ENCODE data around the gene ANXA3. TPM values are rescaled to one million over a fixed set of nuclear protein-coding genes. Genes with fewer than 3 reads are reported as not detected.

ANXA3 gene
- total RNA-seq, 2 donors from 2014 or later = 17.9 to 24.0 TPM

DNA sequence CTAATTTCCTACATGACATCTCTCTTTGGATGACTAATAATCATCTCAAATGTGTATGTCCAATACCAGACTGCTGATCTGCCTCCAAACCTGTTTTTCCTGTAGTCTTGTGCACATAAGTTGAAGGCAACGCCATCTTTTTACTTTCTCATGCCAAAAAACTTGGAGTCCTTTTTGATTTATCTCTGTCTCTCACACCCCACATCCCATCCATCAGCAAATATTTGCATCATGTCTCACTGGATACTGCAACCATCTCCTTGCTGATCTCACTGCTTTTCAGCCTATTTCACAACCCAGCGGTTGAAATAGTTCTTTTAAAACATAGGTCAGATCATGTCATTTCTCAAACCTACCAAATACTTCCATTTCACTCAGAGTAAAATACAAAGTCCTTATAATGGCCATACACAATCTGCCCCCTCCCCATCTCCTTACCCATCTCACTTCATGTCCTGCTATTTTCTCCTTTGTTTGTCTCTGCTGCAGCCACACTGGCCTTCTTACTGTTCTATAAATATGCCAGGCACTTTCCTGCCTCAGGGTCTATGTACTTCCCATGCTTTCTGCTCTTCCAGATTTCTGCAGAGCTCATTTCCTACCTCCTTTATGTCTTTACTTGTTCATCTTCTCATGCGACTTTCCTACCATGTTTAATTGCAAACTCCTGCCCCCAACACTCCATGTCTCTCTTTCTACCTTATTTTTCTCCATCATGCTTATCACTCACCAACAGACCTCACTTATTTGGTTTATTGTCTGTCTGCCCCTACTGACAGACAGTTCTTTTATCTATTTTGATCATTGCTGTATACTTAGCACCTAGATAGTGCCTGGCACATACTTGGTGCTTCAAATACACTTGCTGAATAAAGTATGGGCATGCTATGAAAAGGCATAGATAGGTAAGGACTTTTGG is 98.8 kb downstream of the ANXA3 start:
- H3K9me3 ChIP-seq = no peaks in the 10 kb centered on the region
- ATAC-seq (ENCODE audit: insufficient number of reproducible peaks, low FRiP score, low read depth) (no peak), DNase-seq (ENCODE audit: low spot score) (no peak)
- no peaks in the 10 kb centered on the region for H3K27me3 ChIP-seq (replicated peaks; ENCODE audit: insufficient read depth)
- H3K27ac ChIP-seq = no peak overlapping the region
- TF ChIP-seq, protein P1, sequence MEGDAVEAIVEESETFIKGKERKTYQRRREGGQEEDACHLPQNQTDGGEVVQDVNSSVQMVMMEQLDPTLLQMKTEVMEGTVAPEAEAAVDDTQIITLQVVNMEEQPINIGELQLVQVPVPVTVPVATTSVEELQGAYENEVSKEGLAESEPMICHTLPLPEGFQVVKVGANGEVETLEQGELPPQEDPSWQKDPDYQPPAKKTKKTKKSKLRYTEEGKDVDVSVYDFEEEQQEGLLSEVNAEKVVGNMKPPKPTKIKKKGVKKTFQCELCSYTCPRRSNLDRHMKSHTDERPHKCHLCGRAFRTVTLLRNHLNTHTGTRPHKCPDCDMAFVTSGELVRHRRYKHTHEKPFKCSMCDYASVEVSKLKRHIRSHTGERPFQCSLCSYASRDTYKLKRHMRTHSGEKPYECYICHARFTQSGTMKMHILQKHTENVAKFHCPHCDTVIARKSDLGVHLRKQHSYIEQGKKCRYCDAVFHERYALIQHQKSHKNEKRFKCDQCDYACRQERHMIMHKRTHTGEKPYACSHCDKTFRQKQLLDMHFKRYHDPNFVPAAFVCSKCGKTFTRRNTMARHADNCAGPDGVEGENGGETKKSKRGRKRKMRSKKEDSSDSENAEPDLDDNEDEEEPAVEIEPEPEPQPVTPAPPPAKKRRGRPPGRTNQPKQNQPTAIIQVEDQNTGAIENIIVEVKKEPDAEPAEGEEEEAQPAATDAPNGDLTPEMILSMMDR (IDR thresholded peaks at IDR 0.05) = no peak
- no peak overlapping the region for H3K4me3 ChIP-seq
- no peaks in the 10 kb centered on the region for H3K36me3 ChIP-seq
- H3K4me1 ChIP-seq (ENCODE audit: control insufficient read depth in 1 of 2, low read depth in 2 of 2) = peaks cover 3 to 12% of the 10 kb centered on the region in 2 donors

DNA sequence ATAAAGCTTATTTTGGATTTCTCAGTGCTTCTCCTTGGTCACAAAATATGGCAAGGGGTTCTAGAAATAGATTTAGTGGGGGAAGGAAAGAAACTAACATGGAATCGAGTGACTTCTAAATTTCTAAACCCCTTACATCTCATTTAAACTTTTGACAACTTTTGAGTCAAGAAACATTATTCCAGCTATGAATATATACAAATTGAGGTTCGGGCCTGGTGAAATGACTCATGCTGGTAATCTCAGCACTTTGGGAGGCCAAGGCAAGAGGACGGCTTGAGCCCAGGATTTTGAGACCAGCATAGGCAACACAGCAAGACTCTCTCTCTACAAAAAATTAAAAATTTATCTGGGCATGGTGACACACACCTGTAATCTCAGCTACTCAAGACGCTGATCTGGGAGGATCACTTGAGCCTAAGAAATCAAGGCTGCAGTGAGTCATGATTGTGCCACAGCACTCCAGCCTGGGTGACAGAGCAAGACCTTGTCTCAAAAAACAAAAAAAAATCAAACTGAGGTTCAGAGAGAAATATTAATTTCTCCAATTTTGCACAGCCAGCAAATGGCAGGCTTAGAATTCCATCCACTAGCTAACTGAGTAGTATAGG is 99.8 kb downstream of the ANXA3 start:
- Histone ChIP-seq H3K36me3 (no peaks in the 10 kb centered on the region), H3K27me3 (replicated peaks; ENCODE audit: insufficient read depth) (no peaks in the 10 kb centered on the region), H3K4me1 (ENCODE audit: control insufficient read depth in 1 of 2, low read depth in 2 of 2) (peaks cover 0 to 4% of the 10 kb centered on the region in 2 donors), H3K9me3 (no peaks in the 10 kb centered on the region), H3K4me3 (no peak overlapping the region), H3K27ac (peak overlapping the region in 1 of 2 donors; percentile 5)
- no peak for ATAC-seq (ENCODE audit: insufficient number of reproducible peaks, low FRiP score, low read depth)
- TF ChIP-seq, protein P1 (IDR thresholded peaks at IDR 0.05) = no peak
- DNase-seq (ENCODE audit: low spot score) = no peak

DNA sequence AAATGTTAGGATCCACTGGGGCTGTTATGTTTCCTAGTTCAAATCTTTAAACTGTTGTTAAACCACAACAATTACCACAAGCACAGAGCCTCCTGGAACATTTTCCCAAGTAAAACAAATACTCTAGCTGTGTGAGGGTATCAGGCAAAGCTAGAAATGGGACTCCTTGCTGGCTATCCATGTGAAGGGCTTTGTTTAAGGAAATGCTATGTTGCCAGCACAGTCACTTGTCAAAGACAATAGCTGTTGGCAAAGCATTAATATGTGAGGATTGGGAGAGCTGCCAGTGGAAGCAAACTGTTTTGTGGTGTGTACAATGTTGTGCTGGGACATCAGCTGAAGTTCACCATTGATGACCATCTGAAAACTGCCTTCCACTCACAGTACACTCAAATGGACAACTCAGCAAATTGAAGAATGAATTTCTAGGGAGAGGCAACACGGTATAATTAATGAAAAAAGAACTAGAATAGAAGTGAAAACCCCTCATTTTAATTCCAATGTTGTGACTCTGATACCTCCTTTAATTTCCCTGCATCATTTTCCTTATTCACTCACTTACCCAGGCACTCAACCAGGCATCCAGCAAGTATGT is 100.8 kb downstream of the ANXA3 start:
- DNase-seq (ENCODE audit: low spot score) (no peak), ATAC-seq (ENCODE audit: insufficient number of reproducible peaks, low FRiP score, low read depth) (no peak)
- Histone ChIP-seq H3K27ac (no peak overlapping the region), H3K4me1 (ENCODE audit: control insufficient read depth in 1 of 2, low read depth in 2 of 2) (no peaks in the 10 kb centered on the region), H3K36me3 (no peaks in the 10 kb centered on the region), H3K9me3 (no peaks in the 10 kb centered on the region), H3K4me3 (no peak overlapping the region), H3K27me3 (replicated peaks; ENCODE audit: insufficient read depth) (no peaks in the 10 kb centered on the region)
- TF ChIP-seq, protein P1 (IDR thresholded peaks at IDR 0.05) = no peak

DNA sequence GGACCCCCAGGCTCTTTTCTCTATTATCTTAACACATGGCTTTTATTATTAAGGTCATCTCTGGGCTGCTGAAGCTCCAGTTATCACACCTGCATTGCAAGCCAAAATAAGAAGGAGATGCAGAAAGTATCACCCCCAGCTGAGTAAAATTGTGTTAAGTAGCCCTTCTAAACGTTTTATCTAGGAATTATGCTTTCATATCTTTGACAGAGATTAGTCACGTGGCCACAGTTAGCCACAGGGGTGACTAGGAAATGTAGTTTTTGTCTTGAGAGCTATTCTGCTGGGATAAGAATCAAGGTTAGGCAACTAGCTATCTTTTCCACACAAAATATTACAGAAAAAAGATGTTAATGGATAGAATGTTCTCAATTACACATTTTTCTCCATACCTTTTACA is 102.1 kb downstream of the ANXA3 start:
- ATAC-seq (ENCODE audit: insufficient number of reproducible peaks, low FRiP score, low read depth) (no peak), DNase-seq (ENCODE audit: low spot score) (no peak)
- TF ChIP-seq, protein P1 (IDR thresholded peaks at IDR 0.05) = no peak
- Histone ChIP-seq H3K27ac (no peak overlapping the region), H3K36me3 (no peaks in the 10 kb centered on the region), H3K4me1 (ENCODE audit: control insufficient read depth in 1 of 2, low read depth in 2 of 2) (no peaks in the 10 kb centered on the region), H3K27me3 (replicated peaks; ENCODE audit: insufficient read depth) (no peaks in the 10 kb centered on the region), H3K9me3 (no peaks in the 10 kb centered on the region), H3K4me3 (no peak overlapping the region)

DNA sequence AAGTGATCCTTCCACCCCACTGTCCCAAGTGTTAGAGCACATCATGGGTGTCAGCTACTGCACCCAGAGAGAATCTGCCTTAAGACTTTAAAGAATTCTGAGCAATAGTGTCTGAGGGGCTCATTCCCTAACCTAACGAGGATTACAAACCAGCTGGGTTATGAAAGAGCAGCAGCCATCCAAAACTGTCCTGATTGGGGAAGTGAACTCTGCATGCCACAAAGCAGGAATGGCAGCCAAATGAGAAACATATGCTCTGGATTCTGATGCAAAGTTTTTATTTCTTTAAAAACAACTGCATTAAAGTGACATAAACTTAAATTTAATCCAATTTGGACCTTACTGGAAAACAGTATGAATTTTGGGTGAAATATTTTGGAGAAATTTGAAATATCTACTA is 103.2 kb downstream of the ANXA3 start:
- Histone ChIP-seq H3K4me1 (ENCODE audit: control insufficient read depth in 1 of 2, low read depth in 2 of 2) (no peaks in the 10 kb centered on the region), H3K27me3 (replicated peaks; ENCODE audit: insufficient read depth) (no peaks in the 10 kb centered on the region), H3K9me3 (no peaks in the 10 kb centered on the region), H3K4me3 (no peak overlapping the region), H3K27ac (no peak overlapping the region), H3K36me3 (no peaks in the 10 kb centered on the region)
- TF ChIP-seq, protein P1 (IDR thresholded peaks at IDR 0.05) = no peak
- DNase-seq (ENCODE audit: low spot score) (no peak), ATAC-seq (ENCODE audit: insufficient number of reproducible peaks, low FRiP score, low read depth) (no peak)

All from thoracic aorta (tissue), 2 donors.